ENCODE data around the gene RNPEP. TPM values are rescaled to one million over a fixed set of nuclear protein-coding genes. Genes with fewer than 3 reads are reported as not detected.

Gene RNPEP
- total and polyA plus RNA-seq, 2 of the 13 experiments (the other 11 are each of a cell fraction or from before 2014, with no cell fraction given) = 20.6 to 38.4 TPM

DNA sequence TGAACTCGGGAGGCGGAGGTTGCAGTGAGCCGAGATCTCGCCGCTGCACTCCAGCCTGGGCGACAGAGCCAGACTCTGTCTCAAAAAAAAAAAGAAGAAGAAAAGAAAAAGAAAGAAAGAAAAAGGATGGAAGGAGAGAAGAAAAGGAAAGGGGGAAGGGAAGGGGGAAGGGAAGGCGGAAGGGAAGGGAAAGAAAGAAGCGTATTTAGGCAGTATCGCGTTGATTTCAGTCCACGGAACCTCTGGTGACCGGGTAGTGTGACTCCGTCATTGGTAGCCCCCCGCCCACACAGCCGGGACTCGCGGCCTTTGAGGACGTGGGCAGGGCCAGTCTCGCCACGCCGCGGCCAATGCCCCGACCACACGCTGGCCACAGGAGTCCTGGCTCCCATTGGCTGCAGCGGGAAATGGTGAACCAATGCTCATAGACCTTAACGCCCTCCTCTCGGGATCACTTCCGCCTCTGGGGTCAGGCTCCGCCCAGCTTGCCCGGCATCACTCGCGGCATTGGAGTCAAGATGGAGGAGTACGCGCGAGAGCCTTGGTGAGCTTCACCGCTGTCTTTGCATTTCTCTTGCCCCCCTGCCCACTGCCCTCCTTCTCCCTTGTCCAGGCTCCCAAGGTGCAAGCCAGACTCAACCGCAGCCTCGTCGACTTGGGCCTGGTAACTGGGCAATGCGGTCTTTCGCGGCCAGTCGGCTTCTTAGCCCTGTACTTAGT is 27.3 kb upstream of the RNPEP start, which contains the start of gene TIMM17A (continued):
- no peak for TF ChIP-seq TEAD2 (CRISPR knock-in tag; IDR thresholded peaks at IDR 0.05)
- TF ChIP-seq, protein P1, sequence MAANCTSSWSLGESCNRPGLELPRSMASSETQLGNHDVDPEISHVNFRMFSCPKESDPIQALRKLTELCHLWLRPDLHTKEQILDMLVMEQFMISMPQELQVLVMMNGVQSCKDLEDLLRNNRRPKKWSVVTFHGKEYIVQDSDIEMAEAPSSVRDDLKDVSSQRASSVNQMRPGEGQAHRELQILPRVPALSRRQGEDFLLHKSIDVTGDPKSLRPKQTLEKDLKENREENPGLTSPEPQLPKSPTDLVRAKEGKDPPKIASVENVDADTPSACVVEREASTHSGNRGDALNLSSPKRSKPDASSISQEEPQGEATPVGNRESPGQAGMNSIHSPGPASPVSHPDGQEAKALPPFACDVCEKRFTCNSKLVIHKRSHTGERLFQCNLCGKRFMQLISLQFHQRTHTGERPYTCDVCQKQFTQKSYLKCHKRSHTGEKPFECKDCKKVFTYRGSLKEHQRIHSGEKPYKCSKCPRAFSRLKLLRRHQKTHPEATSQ (CRISPR knock-in tag; IDR thresholded peaks at IDR 0.05; ENCODE audit: borderline replicate concordance) = no peak
- TF ChIP-seq, protein P2, sequence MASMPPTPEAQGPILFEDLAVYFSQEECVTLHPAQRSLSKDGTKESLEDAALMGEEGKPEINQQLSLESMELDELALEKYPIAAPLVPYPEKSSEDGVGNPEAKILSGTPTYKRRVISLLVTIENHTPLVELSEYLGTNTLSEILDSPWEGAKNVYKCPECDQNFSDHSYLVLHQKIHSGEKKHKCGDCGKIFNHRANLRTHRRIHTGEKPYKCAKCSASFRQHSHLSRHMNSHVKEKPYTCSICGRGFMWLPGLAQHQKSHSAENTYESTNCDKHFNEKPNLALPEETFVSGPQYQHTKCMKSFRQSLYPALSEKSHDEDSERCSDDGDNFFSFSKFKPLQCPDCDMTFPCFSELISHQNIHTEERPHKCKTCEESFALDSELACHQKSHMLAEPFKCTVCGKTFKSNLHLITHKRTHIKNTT (CRISPR knock-in tag; IDR thresholded peaks at IDR 0.05) = no peak
- TF ChIP-seq SMARCC2 (IDR thresholded peaks at IDR 0.05) = no peak
- TF ChIP-seq ZBTB8A (CRISPR knock-in tag; IDR thresholded peaks at IDR 0.05; ENCODE audit: borderline replicate concordance, low read depth) = no peak
- TF ChIP-seq ZNF101 (CRISPR knock-in tag; IDR thresholded peaks at IDR 0.05; ENCODE audit: borderline replicate concordance, low read depth) = no peak
- TF ChIP-seq ZSCAN20 (CRISPR knock-in tag; IDR thresholded peaks at IDR 0.05; ENCODE audit: borderline replicate concordance) = no peak
- TF ChIP-seq, protein P3, sequence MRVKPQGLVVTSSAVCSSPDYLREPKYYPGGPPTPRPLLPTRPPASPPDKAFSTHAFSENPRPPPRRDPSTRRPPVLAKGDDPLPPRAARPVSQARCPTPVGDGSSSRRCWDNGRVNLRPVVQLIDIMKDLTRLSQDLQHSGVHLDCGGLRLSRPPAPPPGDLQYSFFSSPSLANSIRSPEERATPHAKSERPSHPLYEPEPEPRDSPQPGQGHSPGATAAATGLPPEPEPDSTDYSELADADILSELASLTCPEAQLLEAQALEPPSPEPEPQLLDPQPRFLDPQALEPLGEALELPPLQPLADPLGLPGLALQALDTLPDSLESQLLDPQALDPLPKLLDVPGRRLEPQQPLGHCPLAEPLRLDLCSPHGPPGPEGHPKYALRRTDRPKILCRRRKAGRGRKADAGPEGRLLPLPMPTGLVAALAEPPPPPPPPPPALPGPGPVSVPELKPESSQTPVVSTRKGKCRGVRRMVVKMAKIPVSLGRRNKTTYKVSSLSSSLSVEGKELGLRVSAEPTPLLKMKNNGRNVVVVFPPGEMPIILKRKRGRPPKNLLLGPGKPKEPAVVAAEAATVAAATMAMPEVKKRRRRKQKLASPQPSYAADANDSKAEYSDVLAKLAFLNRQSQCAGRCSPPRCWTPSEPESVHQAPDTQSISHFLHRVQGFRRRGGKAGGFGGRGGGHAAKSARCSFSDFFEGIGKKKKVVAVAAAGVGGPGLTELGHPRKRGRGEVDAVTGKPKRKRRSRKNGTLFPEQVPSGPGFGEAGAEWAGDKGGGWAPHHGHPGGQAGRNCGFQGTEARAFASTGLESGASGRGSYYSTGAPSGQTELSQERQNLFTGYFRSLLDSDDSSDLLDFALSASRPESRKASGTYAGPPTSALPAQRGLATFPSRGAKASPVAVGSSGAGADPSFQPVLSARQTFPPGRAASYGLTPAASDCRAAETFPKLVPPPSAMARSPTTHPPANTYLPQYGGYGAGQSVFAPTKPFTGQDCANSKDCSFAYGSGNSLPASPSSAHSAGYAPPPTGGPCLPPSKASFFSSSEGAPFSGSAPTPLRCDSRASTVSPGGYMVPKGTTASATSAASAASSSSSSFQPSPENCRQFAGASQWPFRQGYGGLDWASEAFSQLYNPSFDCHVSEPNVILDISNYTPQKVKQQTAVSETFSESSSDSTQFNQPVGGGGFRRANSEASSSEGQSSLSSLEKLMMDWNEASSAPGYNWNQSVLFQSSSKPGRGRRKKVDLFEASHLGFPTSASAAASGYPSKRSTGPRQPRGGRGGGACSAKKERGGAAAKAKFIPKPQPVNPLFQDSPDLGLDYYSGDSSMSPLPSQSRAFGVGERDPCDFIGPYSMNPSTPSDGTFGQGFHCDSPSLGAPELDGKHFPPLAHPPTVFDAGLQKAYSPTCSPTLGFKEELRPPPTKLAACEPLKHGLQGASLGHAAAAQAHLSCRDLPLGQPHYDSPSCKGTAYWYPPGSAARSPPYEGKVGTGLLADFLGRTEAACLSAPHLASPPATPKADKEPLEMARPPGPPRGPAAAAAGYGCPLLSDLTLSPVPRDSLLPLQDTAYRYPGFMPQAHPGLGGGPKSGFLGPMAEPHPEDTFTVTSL (CRISPR knock-in tag; IDR thresholded peaks at IDR 0.05; ENCODE audit: borderline replicate concordance) = no peak
- TF ChIP-seq XBP1 (CRISPR knock-in tag; IDR thresholded peaks at IDR 0.05) = no peak
- TF ChIP-seq GLI4 (CRISPR knock-in tag; IDR thresholded peaks at IDR 0.05; ENCODE audit: borderline replicate concordance) = no peak
- no peak for TF ChIP-seq ZFP62 (CRISPR knock-in tag; IDR thresholded peaks at IDR 0.05)
- TF ChIP-seq, protein P4, sequence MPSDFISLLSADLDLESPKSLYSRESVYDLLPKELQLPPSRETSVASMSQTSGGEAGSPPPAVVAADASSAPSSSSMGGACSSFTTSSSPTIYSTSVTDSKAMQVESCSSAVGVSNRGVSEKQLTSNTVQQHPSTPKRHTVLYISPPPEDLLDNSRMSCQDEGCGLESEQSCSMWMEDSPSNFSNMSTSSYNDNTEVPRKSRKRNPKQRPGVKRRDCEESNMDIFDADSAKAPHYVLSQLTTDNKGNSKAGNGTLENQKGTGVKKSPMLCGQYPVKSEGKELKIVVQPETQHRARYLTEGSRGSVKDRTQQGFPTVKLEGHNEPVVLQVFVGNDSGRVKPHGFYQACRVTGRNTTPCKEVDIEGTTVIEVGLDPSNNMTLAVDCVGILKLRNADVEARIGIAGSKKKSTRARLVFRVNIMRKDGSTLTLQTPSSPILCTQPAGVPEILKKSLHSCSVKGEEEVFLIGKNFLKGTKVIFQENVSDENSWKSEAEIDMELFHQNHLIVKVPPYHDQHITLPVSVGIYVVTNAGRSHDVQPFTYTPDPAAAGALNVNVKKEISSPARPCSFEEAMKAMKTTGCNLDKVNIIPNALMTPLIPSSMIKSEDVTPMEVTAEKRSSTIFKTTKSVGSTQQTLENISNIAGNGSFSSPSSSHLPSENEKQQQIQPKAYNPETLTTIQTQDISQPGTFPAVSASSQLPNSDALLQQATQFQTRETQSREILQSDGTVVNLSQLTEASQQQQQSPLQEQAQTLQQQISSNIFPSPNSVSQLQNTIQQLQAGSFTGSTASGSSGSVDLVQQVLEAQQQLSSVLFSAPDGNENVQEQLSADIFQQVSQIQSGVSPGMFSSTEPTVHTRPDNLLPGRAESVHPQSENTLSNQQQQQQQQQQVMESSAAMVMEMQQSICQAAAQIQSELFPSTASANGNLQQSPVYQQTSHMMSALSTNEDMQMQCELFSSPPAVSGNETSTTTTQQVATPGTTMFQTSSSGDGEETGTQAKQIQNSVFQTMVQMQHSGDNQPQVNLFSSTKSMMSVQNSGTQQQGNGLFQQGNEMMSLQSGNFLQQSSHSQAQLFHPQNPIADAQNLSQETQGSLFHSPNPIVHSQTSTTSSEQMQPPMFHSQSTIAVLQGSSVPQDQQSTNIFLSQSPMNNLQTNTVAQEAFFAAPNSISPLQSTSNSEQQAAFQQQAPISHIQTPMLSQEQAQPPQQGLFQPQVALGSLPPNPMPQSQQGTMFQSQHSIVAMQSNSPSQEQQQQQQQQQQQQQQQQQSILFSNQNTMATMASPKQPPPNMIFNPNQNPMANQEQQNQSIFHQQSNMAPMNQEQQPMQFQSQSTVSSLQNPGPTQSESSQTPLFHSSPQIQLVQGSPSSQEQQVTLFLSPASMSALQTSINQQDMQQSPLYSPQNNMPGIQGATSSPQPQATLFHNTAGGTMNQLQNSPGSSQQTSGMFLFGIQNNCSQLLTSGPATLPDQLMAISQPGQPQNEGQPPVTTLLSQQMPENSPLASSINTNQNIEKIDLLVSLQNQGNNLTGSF (CRISPR knock-in tag; IDR thresholded peaks at IDR 0.05) = no peak; the same call in 1 of the 2 replicates
- peak; percentile 90 for TF ChIP-seq PHF20 (CRISPR knock-in tag; IDR thresholded peaks at IDR 0.05)
- no peak for TF ChIP-seq NCOR1 (IDR thresholded peaks at IDR 0.05; ENCODE audit: borderline replicate concordance, low read length)
- TF ChIP-seq FOSL1 (CRISPR knock-in tag; IDR thresholded peaks at IDR 0.05; ENCODE audit: borderline replicate concordance) = no peak
- TF ChIP-seq HIVEP1 (CRISPR knock-in tag; IDR thresholded peaks at IDR 0.05) = peak; percentile 82

Data from HepG2 (cell line).